ENCODE results near the gene RBM33.

DNA sequence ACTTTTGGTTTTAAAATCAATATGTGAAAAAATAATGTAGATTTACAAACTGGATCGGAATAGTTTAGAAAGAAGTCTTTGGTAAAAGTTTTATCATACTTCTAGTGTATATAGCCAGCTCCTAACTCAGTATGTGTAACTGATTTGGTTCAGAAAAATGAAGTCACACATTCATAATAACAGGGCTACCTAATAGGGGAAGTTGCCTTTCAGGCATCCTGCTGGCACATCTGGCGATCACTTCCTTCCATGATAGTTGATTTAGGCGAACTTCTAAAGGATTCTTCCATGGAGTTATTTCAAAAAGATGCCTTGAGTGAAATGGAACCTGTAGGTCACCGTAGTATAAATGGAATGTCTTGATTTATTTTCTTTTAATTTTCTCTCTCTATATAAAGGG, 98.7 kb downstream of the RBM33 start:
- no peak for TF ChIP-seq GABPA (IDR thresholded peaks at IDR 0.05; ENCODE audit: borderline replicate concordance, insufficient read depth, low read length)
- no peak for TF ChIP-seq ZNF274 (IDR thresholded peaks at IDR 0.05; ENCODE audit: borderline replicate concordance, extremely low read depth, low read length)
